Liver (tissue), 9 donors: ENCODE results near the gene EDRF1. TPM values are rescaled to one million over a fixed set of nuclear protein-coding genes. Genes with fewer than 3 reads are reported as not detected.

ENCODE experiments used
- DNase-seq: peaks from one replicate; pipeline ENCODE4 v3.0.0-alpha.2; 2017; ENCODE audit warnings: low spot score
- H3K27ac ChIP-seq, 2 donors: one replicate each; pipeline ENCODE4 v1.7.0; 2013; ENCODE audit warnings: inconsistent platforms in 2 of 2, low read length in 2 of 2, control low read depth in 1 of 2, low read depth in 1 of 2, mild to moderate bottlenecking in 1 of 2
- H3K27me3 ChIP-seq, 4 donors: one replicate each; pipeline versions ENCODE4 v1.6.1 to v1.7.0; 2013; ENCODE audit warnings: low read length in 3 of 4, inconsistent platforms in 1 of 4, mild to moderate bottlenecking in 1 of 4, moderate library complexity in 1 of 4; ENCODE audit not compliant: control insufficient read depth in 4 of 4, insufficient read depth in 4 of 4
- H3K36me3 ChIP-seq, 4 donors: one replicate each; pipeline versions ENCODE4 v1.6.1 to v1.7.0; 2013; ENCODE audit warnings: low read length in 3 of 4, mild to moderate bottlenecking in 3 of 4, low read depth in 1 of 4, moderate library complexity in 1 of 4; ENCODE audit not compliant: control insufficient read depth in 4 of 4, insufficient read depth in 3 of 4
- H3K4me1 ChIP-seq, 4 donors: one replicate each; pipeline versions ENCODE4 v1.6.1 to v1.7.0; 2013; ENCODE audit warnings: low read length in 3 of 4, mild to moderate bottlenecking in 3 of 4, moderate library complexity in 1 of 4; ENCODE audit not compliant: control insufficient read depth in 4 of 4, insufficient read depth in 4 of 4
- H3K4me3 ChIP-seq, 3 donors: one replicate each; pipeline versions ENCODE4 v1.6.1 to v1.7.0; 2013; ENCODE audit warnings: low read length in 3 of 3, control low read depth in 1 of 3, low read depth in 1 of 3, mild to moderate bottlenecking in 1 of 3
- H3K9ac ChIP-seq, 2 donors: one replicate each; pipeline ENCODE4 v1.7.0; 2013; ENCODE audit warnings: low read length in 2 of 2, mild to moderate bottlenecking in 2 of 2, moderate library complexity in 2 of 2, control low read depth in 1 of 2, low read depth in 1 of 2
- H3K9me3 ChIP-seq, 4 donors: one replicate each; pipeline versions ENCODE4 v1.6.1 to v1.7.0; 2013; ENCODE audit warnings: low read length in 3 of 4; ENCODE audit not compliant: control insufficient read depth in 4 of 4
- CTCF ChIP-seq: fragments of 150-350 bp; IDR thresholded peaks from 2 replicates; pipeline ENCODE4 v1.5.1; 2017; ENCODE audit warnings: improper control_type of control experiment, low read depth, low read length; ENCODE audit not compliant: missing input control
- EGR1 ChIP-seq, 2 donors: IDR thresholded peaks; 2 replicates each; pipeline ENCODE4 v1.6.1; 2016 to 2018; ENCODE audit warnings: antibody characterized with exemption in 2 of 2, low read depth in 2 of 2
- FOXA1 ChIP-seq: IDR thresholded peaks from 2 replicates; pipeline ENCODE4 v1.6.1; 2016; ENCODE audit warnings: antibody characterized with exemption
- FOXA2 ChIP-seq: IDR thresholded peaks from 2 replicates; pipeline ENCODE4 v1.6.1; 2016; ENCODE audit warnings: antibody characterized with exemption
- GABPA ChIP-seq, 2 donors: IDR thresholded peaks in 1 of 2; conservative IDR thresholded peaks in 1 of 2; 2 replicates each; pipeline ENCODE4 v1.6.1; 2016; ENCODE audit warnings: antibody characterized with exemption in 2 of 2, mild to moderate bottlenecking in 1 of 2, moderate library complexity in 1 of 2
- HNF4A ChIP-seq, 2 donors: conservative IDR thresholded peaks; 2 replicates each; pipeline ENCODE4 v1.6.1; 2016; ENCODE audit warnings: antibody characterized with exemption in 2 of 2, mild to moderate bottlenecking in 2 of 2
- HNF4G ChIP-seq: IDR thresholded peaks from 2 replicates; pipeline ENCODE4 v1.6.1; 2016; ENCODE audit warnings: antibody characterized with exemption
- JUND ChIP-seq, 2 donors: IDR thresholded peaks; 2 replicates each; pipeline ENCODE4 v1.6.1; 2016; ENCODE audit warnings: antibody characterized with exemption in 2 of 2
- MAX ChIP-seq: IDR thresholded peaks from 2 replicates; pipeline ENCODE4 v1.6.1; 2016; ENCODE audit warnings: antibody characterized with exemption
- NR2F2 ChIP-seq: IDR thresholded peaks from 2 replicates; pipeline ENCODE4 v1.6.1; 2016; ENCODE audit warnings: antibody characterized with exemption
- RAD21 ChIP-seq, 2 donors: IDR thresholded peaks; 2 replicates each; pipeline ENCODE4 v1.6.1; 2016; ENCODE audit warnings: antibody characterized with exemption in 2 of 2, mild to moderate bottlenecking in 2 of 2
- RXRA ChIP-seq, 2 donors: IDR thresholded peaks; 2 replicates each; pipeline ENCODE4 v1.6.1; 2017 to 2018; ENCODE audit warnings: antibody characterized with exemption in 2 of 2, mild to moderate bottlenecking in 1 of 2
- SP1 ChIP-seq: IDR thresholded peaks from 2 replicates; pipeline ENCODE4 v1.6.1; 2018; ENCODE audit warnings: antibody characterized with exemption, mild to moderate bottlenecking
- TAF1 ChIP-seq: conservative IDR thresholded peaks from 2 replicates; pipeline ENCODE4 v1.6.1; 2016; ENCODE audit warnings: antibody characterized with exemption, mild to moderate bottlenecking
- YY1 ChIP-seq: IDR thresholded peaks from 2 replicates; pipeline ENCODE4 v1.6.1; 2016; ENCODE audit warnings: antibody characterized with exemption, mild to moderate bottlenecking
- ZBTB33 ChIP-seq: IDR thresholded peaks from 2 replicates; pipeline ENCODE4 v1.6.1; 2016; ENCODE audit warnings: antibody characterized with exemption
- WGBS: extraction: QIAGEN DNeasy Blood & Tissue Kit; methylation state at CpG from one replicate; pipeline ENCODE4 v1.1.7; 2013; 5-methylcytosine and 5-hydroxymethylcytosine counted together
- polyA plus RNA-seq, 2 donors: library from polyadenylated mRNA; stranded (reverse) in 1 of 2; unstranded in 1 of 2; fragments of 200-250 nt in 1 of 2; fragments of >200 nt in 1 of 2; fragmentation: Nextera tagmentation in 1 of 2; extraction: Ambion mirVana in 1 of 2; gene quantifications; one replicate each; pipeline versions ENCODE4 v1.2.1 to v1.2.3, GENCODE V29; 2013 to 2015
- total RNA-seq, 2 donors: library from RNA; depleted of rRNA; stranded (reverse); fragments of >200 nt; gene quantifications; one replicate each; pipeline ENCODE4 v1.2.3, GENCODE V29; 2014
- donor health status: healthy.
- donor health status: healthy.
- donor health status: healthy.
- donor health status: healthy.
- donor health status: healthy.

Gene EDRF1
- total and polyA plus RNA-seq, 4 donors: 3.9 to 17.0 (median 9.2) TPM

DNA sequence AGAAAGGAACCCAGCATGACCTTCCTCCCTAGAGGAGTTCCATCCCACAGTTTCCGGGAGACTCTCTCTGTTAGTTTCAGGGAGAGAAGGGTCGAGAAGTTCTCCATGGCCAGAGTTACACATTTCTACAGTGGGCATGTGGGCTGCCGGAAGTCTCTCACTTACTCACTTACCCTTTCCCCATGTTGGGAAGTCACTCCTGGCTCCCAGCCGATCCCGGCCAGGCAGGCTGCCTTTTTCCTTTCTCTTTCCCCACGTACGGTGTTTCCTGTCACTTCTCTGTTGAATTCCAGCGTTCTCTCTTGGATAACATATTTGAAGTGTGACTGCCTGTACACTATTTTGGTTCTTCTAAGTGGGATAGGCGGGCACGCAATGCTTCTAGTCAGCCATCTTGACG is 40.1 kb upstream of the EDRF1 start:
- 68% methylated on average over 11 of the region's 11 CpGs for WGBS
- no peak for DNase-seq
- H3K36me3 ChIP-seq: no peaks in the 10 kb centered on the region
- peaks cover 0 to 7% (median 0%) of the 10 kb centered on the region in 4 donors for H3K27me3 ChIP-seq
- no peak overlapping the region for H3K27ac ChIP-seq
- peaks cover 2 to 9% (median 3%) of the 10 kb centered on the region in 4 donors for H3K9me3 ChIP-seq
- TF ChIP-seq YY1 (no peak), GABPA (IDR thresholded peaks at IDR 0.05 in 1 of 2, conservative IDR thresholded peaks at IDR 0.05 in 1 of 2) (no peak), HNF4G (no peak), MAX (no peak), RAD21 (IDR thresholded peaks at IDR 0.05) (no peak), RXRA (IDR thresholded peaks at IDR 0.05) (no peak), HNF4A (conservative IDR thresholded peaks at IDR 0.05) (no peak), ZBTB33 (no peak), TAF1 (no peak), FOXA2 (no peak), SP1 (no peak), NR2F2 (no peak), CTCF (no peak), JUND (IDR thresholded peaks at IDR 0.05) (no peak), FOXA1 (no peak)
- no peaks in the 10 kb centered on the region for H3K4me1 ChIP-seq
- no peak overlapping the region for H3K9ac ChIP-seq
- no peak overlapping the region for H3K4me3 ChIP-seq

- H3K4me3 ChIP-seq: no peak within 1 kb of the TSS
- TF ChIP-seq HNF4A (conservative IDR thresholded peaks at IDR 0.05): no peak
- TF ChIP-seq HNF4G: no peak
- peaks cover 0 to 7% (median 0%) of the 10 kb centered on the region in 4 donors for H3K27me3 ChIP-seq
- DNase-seq: no peak
- no peaks in the 10 kb centered on the region for H3K4me1 ChIP-seq
- no peak within 1 kb of the TSS for H3K27ac ChIP-seq
- WGBS: 63% methylated on average over 3 of the region's 3 CpGs
- no peaks in the 10 kb centered on the region for H3K36me3 ChIP-seq
- H3K9ac ChIP-seq: no peak within 1 kb of the TSS
- peaks cover 0 to 6% (median 0%) of the 10 kb centered on the region in 4 donors for H3K9me3 ChIP-seq
Measured at GRCh38 chr10:125683063-125683462, 36.4 kb upstream of the EDRF1 start, which contains the start of gene TEX36. TEX36 (minus strand) TSS chr10:125683163; CDS start chr10:125682989, 174 bp downstream.

- Histone ChIP-seq H3K36me3 (no peaks in the 10 kb centered on the region), H3K27me3 (peaks cover 0 to 9% (median 0%) of the 10 kb centered on the region in 4 donors), H3K4me3 (no peak overlapping the region), H3K27ac (no peak overlapping the region), H3K9me3 (peaks cover 0 to 3% (median 0%) of the 10 kb centered on the region in 4 donors), H3K9ac (no peak overlapping the region), H3K4me1 (no peaks in the 10 kb centered on the region)
- TF ChIP-seq NR2F2: no peak
- no peak for TF ChIP-seq JUND (IDR thresholded peaks at IDR 0.05)
- TF ChIP-seq FOXA2: no peak
- no peak for TF ChIP-seq RAD21 (IDR thresholded peaks at IDR 0.05)
- no peak for TF ChIP-seq MAX
- TF ChIP-seq EGR1 (IDR thresholded peaks at IDR 0.05; ENCODE audit: low read depth in 2 of 2): no peak
- WGBS: 68% methylated on average over 7 of the region's 7 CpGs
- no peak for DNase-seq
Measured at GRCh38 chr10:125683821-125684220, 35.7 kb upstream of the EDRF1 start.
